Kidney (tissue), 14 donors: ENCODE data around the gene MTNR1B. TPM values are rescaled to one million over a fixed set of nuclear protein-coding genes. Genes with fewer than 3 reads are reported as not detected.

Experiments used
- DNase-seq, 5 donors: peaks; one replicate each; pipeline ENCODE4 v3.0.0-alpha.2; 2013 to 2020
- FAIRE-seq: peaks from 2 replicates; lab custom pipeline; 2012; peaks lifted over from hg19 to GRCh38; lab: Jason Lieb, UNC
- H3K27ac ChIP-seq, 2 donors: one replicate each; pipeline ENCODE4 v1.7.0; 2013; ENCODE audit warnings: low read depth in 2 of 2, low read length in 2 of 2, inconsistent platforms in 1 of 2
- H3K27me3 ChIP-seq: one replicate; pipeline ENCODE4 v1.7.1; 2013; ENCODE audit warnings: low read length, inconsistent platforms; ENCODE audit not compliant: control insufficient read depth, insufficient read depth
- H3K36me3 ChIP-seq, 3 donors: one replicate each; pipeline versions ENCODE4 v1.7.0 to v1.7.1; 2013; ENCODE audit warnings: low read length in 3 of 3, control low read depth in 1 of 3, inconsistent platforms in 1 of 3; ENCODE audit not compliant: insufficient read depth in 3 of 3, control insufficient read depth in 2 of 3
- H3K4me1 ChIP-seq, 3 donors: one replicate each; pipeline versions ENCODE4 v1.7.0 to v1.7.1; 2013; ENCODE audit warnings: low read length in 3 of 3, inconsistent platforms in 1 of 3, low read depth in 1 of 3; ENCODE audit not compliant: control insufficient read depth in 2 of 3, insufficient read depth in 2 of 3
- H3K4me3 ChIP-seq, 3 donors: one replicate each; pipeline versions ENCODE4 v1.7.0 to v1.8.1; 2013; ENCODE audit warnings: low read length in 3 of 3, control low read depth in 1 of 3, inconsistent platforms in 1 of 3
- H3K9ac ChIP-seq, 3 donors: one replicate each; pipeline versions ENCODE4 v1.7.0 to v1.7.1; 2013; ENCODE audit warnings: low read length in 3 of 3, control low read depth in 1 of 3, inconsistent platforms in 1 of 3
- H3K9me3 ChIP-seq, 3 donors: one replicate each; pipeline versions ENCODE4 v1.7.0 to v1.7.1; 2013; ENCODE audit warnings: low read length in 3 of 3, control low read depth in 1 of 3, inconsistent platforms in 1 of 3; ENCODE audit not compliant: control insufficient read depth in 2 of 3, insufficient read depth in 1 of 3
- CTCF ChIP-seq: IDR thresholded peaks from 3 replicates; pipeline ENCODE4 v1.5.1; 2012; ENCODE audit warnings: mild to moderate bottlenecking, moderate library complexity, borderline replicate concordance; ENCODE audit not compliant: insufficient read depth; ENCODE audit errors: extremely low read depth
- intact Hi-C: fragments of 100-400 bp; cut with DNase I; formaldehyde crosslinking; loops from one replicate; pipeline ENCODE4 v1.11.1; 2022
- polyA plus RNA-seq: library from polyadenylated mRNA; stranded (reverse); fragments of 350-450 nt; fragmentation: Illumina TruSeq; extraction: RNeasy Lipid Tissue Mini Kit (QIAGEN cat#74804); gene quantifications from one replicate; pipeline ENCODE4 v1.2.3, GENCODE V29; 2014; ENCODE audit warnings: low read depth, low replicate concordance; ENCODE audit not compliant: insufficient read depth
- total RNA-seq: library from RNA; stranded (reverse); fragmentation: NEBNext Ultra II Directional; extraction: Animal tissue kit (Norgen Biotek cat#: 25700); gene quantifications from one replicate; pipeline ENCODE4 v1.2.1, GENCODE V29; 2021
- donor health status: control.
- donor health status: control.
- donor health status: control.
- donor health status: control.
- donor health status: control.
- donor health status: DM: yes; HTN: yes; CAD: no.
- donor health status: Normal renal cell carcinoma (clear cell type).

Gene MTNR1B
- total and polyA plus RNA-seq, 2 donors from 2014 or later, result not detected

- no peak for FAIRE-seq
Measured at GRCh38 chr11:92976681-92977080, 7.2 kb downstream of the MTNR1B start.

GRCh38 chr11:92977401-92977800, 8.0 kb downstream of the MTNR1B start:
- Histone ChIP-seq H3K36me3 (no peaks in the 10 kb centered on the region), H3K9ac (no peak overlapping the region), H3K27me3 (no peaks in the 10 kb centered on the region), H3K9me3 (no peaks in the 10 kb centered on the region), H3K4me3 (no peak overlapping the region), H3K27ac (no peak overlapping the region), H3K4me1 (no peaks in the 10 kb centered on the region)
- TF ChIP-seq CTCF, result no peak
- FAIRE-seq (no peak), DNase-seq (no peak)
- intact Hi-C loops, result no loop called here

More at GRCh38 chr11:92976681-92977080, 7.2 kb downstream of the MTNR1B start:
- no peaks in the 10 kb centered on the region for H3K9me3 ChIP-seq
- no peak for DNase-seq
- no peak overlapping the region for H3K4me3 ChIP-seq
- H3K36me3 ChIP-seq, result no peaks in the 10 kb centered on the region
- H3K4me1 ChIP-seq, result no peaks in the 10 kb centered on the region
- no peak overlapping the region for H3K9ac ChIP-seq
- no peak for TF ChIP-seq CTCF
- intact Hi-C loops, result no loop called here
- H3K27me3 ChIP-seq, result no peaks in the 10 kb centered on the region
- no peak overlapping the region for H3K27ac ChIP-seq

DNA sequence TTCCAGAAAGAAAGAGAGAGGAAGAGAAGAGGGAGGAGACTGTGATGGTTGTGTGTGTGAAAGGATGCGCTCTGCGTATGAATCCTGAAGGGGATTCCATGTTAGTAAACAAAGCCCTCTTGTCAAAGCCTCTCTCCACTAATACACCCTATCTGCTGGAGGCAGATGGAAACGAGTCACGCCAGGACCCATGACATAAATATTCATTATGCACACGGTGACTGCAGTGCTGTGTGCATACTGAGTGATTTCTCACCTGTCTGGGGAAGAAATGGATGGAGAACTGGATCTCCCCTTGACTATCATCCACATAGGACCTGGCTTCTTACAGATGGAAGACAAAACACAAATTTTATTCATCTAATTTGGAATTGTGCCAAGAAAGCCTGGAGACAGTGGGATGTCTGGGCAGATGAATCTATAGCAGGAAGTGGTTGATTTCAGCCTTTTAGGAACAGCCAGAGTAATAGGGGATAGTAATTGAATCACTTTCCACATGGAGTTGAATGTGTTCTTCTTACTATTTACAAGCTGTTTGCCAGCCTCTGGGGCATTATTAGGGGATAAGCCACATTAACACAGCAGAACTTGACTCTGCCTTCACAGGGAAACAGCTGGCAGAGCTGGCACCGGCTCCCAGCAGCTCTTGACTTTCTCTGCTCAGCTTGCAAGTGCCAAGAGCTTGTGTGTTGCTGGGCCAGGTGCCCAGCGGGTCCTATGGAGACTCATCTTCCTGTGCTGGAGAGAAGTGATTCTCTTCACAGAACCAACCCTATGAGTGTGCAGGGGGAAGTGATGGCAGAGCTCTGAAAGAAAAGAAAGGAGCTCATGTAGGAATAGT, 9.0 kb downstream of the MTNR1B start:
- no peak for TF ChIP-seq CTCF
- H3K9me3 ChIP-seq, result no peaks in the 10 kb centered on the region
- DNase-seq (no peak), FAIRE-seq (no peak)
- intact Hi-C loops, result no loop called here
- H3K27ac ChIP-seq, result no peak overlapping the region
- H3K27me3 ChIP-seq, result no peaks in the 10 kb centered on the region
- H3K9ac ChIP-seq, result no peak overlapping the region
- no peaks in the 10 kb centered on the region for H3K4me1 ChIP-seq
- no peaks in the 10 kb centered on the region for H3K36me3 ChIP-seq
- H3K4me3 ChIP-seq, result no peak overlapping the region
